ENCODE measurements around the gene OPCML.

OPCML gene

DNA sequence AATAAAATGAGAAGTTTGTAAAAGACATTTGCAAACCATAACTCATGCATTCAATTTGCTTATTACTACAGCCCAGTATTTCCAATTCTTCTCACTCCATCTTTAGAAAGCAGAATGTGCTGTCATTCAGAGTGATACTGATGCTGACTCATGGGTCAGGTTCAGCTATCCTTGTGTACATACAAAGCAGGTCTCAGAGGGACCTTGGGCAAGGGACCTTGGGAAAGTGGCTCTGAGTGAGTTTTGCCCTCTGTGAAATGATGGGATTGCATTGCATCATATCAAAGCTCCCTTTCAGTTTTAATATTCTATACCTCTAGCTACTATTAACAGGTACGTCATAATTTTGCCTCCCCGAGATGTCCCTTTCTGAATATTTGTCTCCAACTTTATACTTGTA, 848.7 kb downstream of the OPCML start:
- no peak for TF ChIP-seq CTCF (IDR thresholded peaks at IDR 0.05)

- no peak for TF ChIP-seq CTCF (IDR thresholded peaks at IDR 0.05)
Observed at GRCh38 chr11:132681971-132682370, 850.3 kb downstream of the OPCML start.

DNA sequence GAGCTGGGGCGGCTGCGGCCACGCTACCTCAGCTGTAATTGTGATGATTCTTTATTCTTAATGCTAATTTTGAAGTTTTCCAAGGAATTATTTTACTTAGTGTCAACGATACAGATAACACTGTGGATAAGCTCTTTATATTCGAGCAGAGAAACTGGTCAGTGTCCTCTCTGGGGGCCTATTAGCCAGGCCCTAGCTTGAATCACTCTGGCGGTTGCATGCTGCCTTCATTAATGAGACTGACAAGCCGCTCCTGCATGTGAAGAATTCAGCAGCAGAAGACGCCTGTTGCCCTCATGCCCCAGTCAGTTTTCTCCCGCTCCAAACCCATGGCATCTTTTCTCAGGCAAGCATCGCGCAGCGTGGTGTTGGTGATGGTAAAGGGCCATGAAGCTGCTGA, 851.7 kb downstream of the OPCML start:
- no peak for TF ChIP-seq CTCF (IDR thresholded peaks at IDR 0.05)

GRCh38 chr11:132674151-132674550, 858.1 kb downstream of the OPCML start:
- no peak for TF ChIP-seq CTCF (IDR thresholded peaks at IDR 0.05)

DNA sequence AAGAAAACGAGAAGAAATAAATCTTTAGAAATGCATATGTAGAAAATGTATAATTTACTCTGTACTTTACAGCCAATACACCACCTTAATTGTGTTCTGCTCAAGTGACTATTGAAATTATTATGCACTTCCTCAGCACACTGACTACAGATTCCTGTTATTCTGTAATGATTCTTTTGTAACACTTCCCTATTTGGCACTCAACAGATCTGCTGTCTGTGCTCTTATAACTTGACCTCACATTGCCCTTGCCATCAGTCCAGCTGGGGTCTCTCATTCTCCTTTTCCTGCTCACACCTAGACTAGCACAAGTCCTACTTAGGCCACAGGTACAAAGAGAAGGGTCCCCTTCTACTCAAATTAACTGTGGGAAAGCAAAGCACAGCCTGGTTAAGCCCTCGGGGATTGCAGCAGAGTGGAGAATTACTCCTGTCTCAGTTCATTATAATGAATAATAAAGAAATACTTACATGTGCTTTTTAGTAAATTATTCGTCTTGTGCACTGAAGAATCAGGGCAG, 860.4 kb downstream of the OPCML start:
- no peak for TF ChIP-seq CTCF (IDR thresholded peaks at IDR 0.05)

GRCh38 chr11:132670921-132671675, 861.2 kb downstream of the OPCML start:
- TF ChIP-seq CTCF (IDR thresholded peaks at IDR 0.05): no peak

DNA sequence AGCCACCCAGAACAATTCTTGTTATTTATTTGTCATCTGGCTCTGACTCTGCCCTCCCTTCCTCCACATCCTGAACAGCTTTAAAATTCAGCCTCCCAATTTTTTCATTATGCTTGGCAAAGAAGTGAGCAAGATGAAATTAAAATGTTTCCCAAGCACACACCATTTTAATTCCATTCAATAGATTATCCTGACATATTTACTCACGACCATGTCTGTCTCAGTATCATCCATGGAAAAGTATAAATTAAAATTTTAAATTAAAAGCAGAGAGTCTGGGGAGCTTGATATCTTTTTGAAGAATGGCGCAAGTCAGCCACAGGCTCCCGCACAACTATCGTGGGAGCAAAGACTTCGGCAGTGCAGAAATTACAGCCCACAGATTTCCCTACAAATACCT, 862.4 kb downstream of the OPCML start:
- no peak for TF ChIP-seq CTCF (IDR thresholded peaks at IDR 0.05)
